GM21737 (cell line): ENCODE data around the gene ACBD7.

Experiments used
- ATAC-seq: cut with Tn5 transposase; IDR thresholded peaks from one replicate; pipeline ENCODE4 v1.9.1; 2021; ENCODE audit warnings: mild to moderate bottlenecking, moderate library complexity; ENCODE audit not compliant: unreplicated experiment

Gene ACBD7

GRCh38 chr10:15027741-15028140 is 60.8 kb downstream of the ACBD7 start:
- ATAC-seq: no peak
